GM12864 (cell line): ENCODE data around the gene KCNJ11.
"Not testable (repeated sequence)": the region's sequence is repeated elsewhere in the genome, so short reads cannot be mapped to it uniquely, and the experiment has no call there.

Experiments
- DNase-seq: peaks from one replicate; pipeline ENCODE4 v3.0.0-alpha.2; 2011; ENCODE audit warnings: low read depth
- H3K4me3 ChIP-seq: 2 replicates; pipeline ENCODE4 v1.5.1; 2011; ENCODE audit warnings: mild to moderate bottlenecking, low read depth, low read length, control low read depth
- CTCF ChIP-seq: IDR thresholded peaks from 2 replicates; pipeline ENCODE4 v1.5.1; 2011; ENCODE audit warnings: low read depth, mild to moderate bottlenecking, moderate library complexity, low read length, control low read depth, inconsistent platforms; ENCODE audit errors: missing control alignments

Gene KCNJ11

GRCh38 chr11:17428261-17428660 lies 39.8 kb upstream of the KCNJ11 start:
- no peak overlapping the region for H3K4me3 ChIP-seq
- no peak for TF ChIP-seq CTCF
- no peak for DNase-seq

GRCh38 chr11:17426233-17426632 lies 37.8 kb upstream of the KCNJ11 start:
- not testable (repeated sequence) for DNase-seq, H3K4me3 ChIP-seq

- DNase-seq = no peak
- TF ChIP-seq CTCF = no peak
- no peak overlapping the region for H3K4me3 ChIP-seq
Observed at GRCh38 chr11:17423533-17424310, 35.3 kb upstream of the KCNJ11 start.

GRCh38 chr11:17421781-17422180 lies 33.3 kb upstream of the KCNJ11 start:
- H3K4me3 ChIP-seq = no peak overlapping the region
- no peak for TF ChIP-seq CTCF
- DNase-seq = no peak

GRCh38 chr11:17418444-17419081 lies 30.1 kb upstream of the KCNJ11 start:
- DNase-seq = no peak
- H3K4me3 ChIP-seq = no peak overlapping the region
- TF ChIP-seq CTCF = no peak

- TF ChIP-seq CTCF = no peak
- H3K4me3 ChIP-seq = no peak overlapping the region
- no peak for DNase-seq
Observed at GRCh38 chr11:17416492-17416891, 28.0 kb upstream of the KCNJ11 start.

GRCh38 chr11:17415523-17416104 lies 27.2 kb upstream of the KCNJ11 start:
- H3K4me3 ChIP-seq = no peak overlapping the region

More at GRCh38 chr11:17415523-17416104, 27.2 kb upstream of the KCNJ11 start:
- no peak for DNase-seq
- TF ChIP-seq CTCF = no peak
